Measurements from ENCODE around the gene LIPC. TPM values are rescaled to one million over a fixed set of nuclear protein-coding genes. Genes with fewer than 3 reads are reported as not detected.

The LIPC gene
- total and polyA plus RNA-seq, 8 donors, result 0.23 to 7.5 (median 0.76) TPM; not detected in 4

DNA sequence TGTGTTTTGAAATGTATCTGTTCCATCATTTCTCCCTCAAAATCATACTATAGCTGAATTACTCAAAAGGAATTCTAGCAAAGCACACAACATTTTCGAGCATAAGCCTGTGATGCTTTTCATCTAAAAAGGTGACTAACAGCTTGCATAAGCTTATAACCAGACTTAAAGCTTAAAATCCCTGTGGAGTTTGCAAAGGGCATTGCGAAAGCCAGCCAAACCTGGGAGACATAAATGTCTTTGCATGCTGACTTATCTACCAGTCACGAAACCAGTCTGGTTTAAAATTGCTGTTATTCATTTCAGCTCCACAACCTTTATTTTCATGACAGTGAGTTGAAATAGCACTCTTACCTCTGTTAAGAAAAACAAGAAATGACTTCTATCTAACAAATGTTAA lies 35.6 kb upstream of the LIPC start:
- no peaks in the 10 kb centered on the region for H3K36me3 ChIP-seq
- peaks cover 0 to 8% (median 4%) of the 10 kb centered on the region in 4 donors for H3K4me1 ChIP-seq
- no peaks in the 10 kb centered on the region for H3K9me3 ChIP-seq
- intact Hi-C loops (cut with DNase I; ENCODE audit: low total_unique reads), result no loop called here
- no peak for TF ChIP-seq CTCF (IDR thresholded peaks at IDR 0.05)
- TF ChIP-seq POLR2AphosphoS5 (IDR thresholded peaks at IDR 0.05), result no peak
- TF ChIP-seq POLR2A (IDR thresholded peaks at IDR 0.05), result no peak
- no peak for TF ChIP-seq EP300 (IDR thresholded peaks at IDR 0.05)
- H3K27ac ChIP-seq, result no peak overlapping the region
- H3K27me3 ChIP-seq, result no peaks in the 10 kb centered on the region
- DNase-seq, result no peak
- H3K4me3 ChIP-seq, result no peak overlapping the region
- WGBS, 5 donors, result 31 to 58% (median 47%) methylated on average over 3 of the region's 3 CpGs

GRCh38 chr15:58398071-58398470 lies 33.7 kb upstream of the LIPC start:
- Histone ChIP-seq H3K9me3 (no peaks in the 10 kb centered on the region), H3K4me1 (peaks cover 0 to 5% (median 1%) of the 10 kb centered on the region in 4 donors), H3K36me3 (no peaks in the 10 kb centered on the region), H3K4me3 (no peak overlapping the region), H3K27me3 (no peaks in the 10 kb centered on the region), H3K27ac (no peak overlapping the region)
- intact Hi-C loops (cut with DNase I; ENCODE audit: low total_unique reads), result no loop called here
- TF ChIP-seq POLR2AphosphoS5 (IDR thresholded peaks at IDR 0.05) (no peak), CTCF (IDR thresholded peaks at IDR 0.05) (no peak), EP300 (IDR thresholded peaks at IDR 0.05) (no peak), POLR2A (IDR thresholded peaks at IDR 0.05) (no peak)
- 65 to 90% (median 76%) methylated on average over 1 of the region's 1 CpG for WGBS, 5 donors
- DNase-seq, result no peak

GRCh38 chr15:58398643-58399042 lies 33.1 kb upstream of the LIPC start:
- WGBS, 5 donors, result 87 to 93% (median 90%) methylated on average over 6 of the region's 6 CpGs
- H3K4me1 ChIP-seq, result no peaks in the 10 kb centered on the region

GRCh38 chr15:58399739-58400138 lies 32.1 kb upstream of the LIPC start:
- no peaks in the 10 kb centered on the region for H3K9me3 ChIP-seq
- no peak for DNase-seq
- no peaks in the 10 kb centered on the region for H3K36me3 ChIP-seq
- H3K4me3 ChIP-seq, result no peak overlapping the region
- no peak for TF ChIP-seq EP300 (IDR thresholded peaks at IDR 0.05)
- no peaks in the 10 kb centered on the region for H3K4me1 ChIP-seq
- WGBS, 5 donors, result 79 to 96% (median 89%) methylated on average over 4 of the region's 4 CpGs
- no peak overlapping the region for H3K27ac ChIP-seq
- intact Hi-C loops (cut with DNase I; ENCODE audit: low total_unique reads), result no loop called here
- H3K27me3 ChIP-seq, result no peaks in the 10 kb centered on the region

More at GRCh38 chr15:58398643-58399042, 33.1 kb upstream of the LIPC start:
- Histone ChIP-seq H3K27me3 (no peaks in the 10 kb centered on the region), H3K4me3 (no peak overlapping the region), H3K27ac (no peak overlapping the region), H3K36me3 (no peaks in the 10 kb centered on the region), H3K9me3 (no peaks in the 10 kb centered on the region)
- no peak for TF ChIP-seq POLR2A (IDR thresholded peaks at IDR 0.05)
- no peak for TF ChIP-seq POLR2AphosphoS5 (IDR thresholded peaks at IDR 0.05)
- no peak for TF ChIP-seq EP300 (IDR thresholded peaks at IDR 0.05)
- TF ChIP-seq CTCF (IDR thresholded peaks at IDR 0.05), result no peak
- DNase-seq, result no peak
- intact Hi-C loops (cut with DNase I; ENCODE audit: low total_unique reads), result no loop called here

GRCh38 chr15:58401276-58401675 lies 30.5 kb upstream of the LIPC start:
- 79 to 88% (median 81%) methylated on average over 6 of the region's 6 CpGs for WGBS, 5 donors
- no peak for DNase-seq
- H3K4me1 ChIP-seq, result no peaks in the 10 kb centered on the region
- TF ChIP-seq EP300 (IDR thresholded peaks at IDR 0.05) (no peak), POLR2AphosphoS5 (IDR thresholded peaks at IDR 0.05) (no peak), CTCF (IDR thresholded peaks at IDR 0.05) (no peak)
- no peaks in the 10 kb centered on the region for H3K9me3 ChIP-seq
- no peak overlapping the region for H3K4me3 ChIP-seq
- no peaks in the 10 kb centered on the region for H3K36me3 ChIP-seq
- intact Hi-C loops (cut with DNase I; ENCODE audit: low total_unique reads), result no loop called here
- H3K27ac ChIP-seq, result no peak overlapping the region
- H3K27me3 ChIP-seq, result no peaks in the 10 kb centered on the region

Measured in stomach (tissue), 9 donors.